GM18519 (cell line): Measurements from ENCODE around the gene LSM14B.
"Not testable (repeated sequence)": the region's sequence is repeated elsewhere in the genome, so short reads cannot be mapped to it uniquely, and the experiment has no call there.

Experiments used
- ATAC-seq: cut with Tn5 transposase; IDR thresholded peaks from one replicate; pipeline ENCODE4 v1.9.1; 2021; ENCODE audit warnings: mild to moderate bottlenecking, moderate library complexity; ENCODE audit not compliant: unreplicated experiment, low FRiP score

Gene LSM14B

GRCh38 chr20:62111148-62111547, 11.1 kb upstream of the LSM14B start:
- no peak for ATAC-seq

- ATAC-seq, result no peak
Measured at GRCh38 chr20:62112368-62112767, 9.9 kb upstream of the LSM14B start.

GRCh38 chr20:62114894-62115293, 7.4 kb upstream of the LSM14B start:
- no peak for ATAC-seq

GRCh38 chr20:62115800-62116407, 6.4 kb upstream of the LSM14B start:
- ATAC-seq, result not testable (repeated sequence)

GRCh38 chr20:62116558-62117361, 5.5 kb upstream of the LSM14B start:
- ATAC-seq, result no peak

- ATAC-seq, result no peak
Measured at GRCh38 chr20:62117362-62117646, 5.0 kb upstream of the LSM14B start.

- no peak for ATAC-seq
Measured at GRCh38 chr20:62117658-62118057, 4.6 kb upstream of the LSM14B start.

- no peak for ATAC-seq
Measured at GRCh38 chr20:62118113-62119043, 3.9 kb upstream of the LSM14B start.

- ATAC-seq, result no peak
Measured at GRCh38 chr20:62119115-62119514, 3.2 kb upstream of the LSM14B start.

- ATAC-seq, result no peak
Measured at GRCh38 chr20:62119591-62120364, 2.5 kb upstream of the LSM14B start.

- ATAC-seq, result no peak
Measured at GRCh38 chr20:62120365-62120762, 1.9 kb upstream of the LSM14B start.

GRCh38 chr20:62120990-62121775, 1.1 kb upstream of the LSM14B start:
- peak; percentile 0 for ATAC-seq

- no peak for ATAC-seq
Measured at GRCh38 chr20:62122654-62123449, 577 bp downstream of the LSM14B start.

- no peak for ATAC-seq
Measured at GRCh38 chr20:62123450-62124118, 1.3 kb downstream of the LSM14B start.

GRCh38 chr20:62126141-62126540, 3.9 kb downstream of the LSM14B start:
- ATAC-seq, result no peak

- no peak for ATAC-seq
Measured at GRCh38 chr20:62127799-62128198, 5.5 kb downstream of the LSM14B start.

- ATAC-seq, result no peak
Measured at GRCh38 chr20:62128502-62128901, 6.2 kb downstream of the LSM14B start.

- ATAC-seq, result no peak
Measured at GRCh38 chr20:62129731-62130531, 7.7 kb downstream of the LSM14B start.
